Measurements from ENCODE around the gene LIAS. TPM values are rescaled to one million over a fixed set of nuclear protein-coding genes. Genes with fewer than 3 reads are reported as not detected.

LIAS gene
- polyA plus RNA-seq, 1 donor (not counting 4 experiments of a cell fraction or from before 2014, with no cell fraction given), result 20.6 TPM

- peaks cover 9% of the 10 kb centered on the region for H3K4me1 ChIP-seq (ENCODE audit: control insufficient read depth, extremely low read depth, insufficient read depth, low read length)
- no peaks in the 10 kb centered on the region for H4K20me1 ChIP-seq (ENCODE audit: control insufficient read depth, extremely low read depth, insufficient read depth, low read length)
- peaks cover 2% of the 10 kb centered on the region for H3K9me3 ChIP-seq (ENCODE audit: control insufficient read depth, low read depth, low read length)
- peak; percentile 15 for DNase-seq (ENCODE audit: low read depth, low spot score)
- H3K36me3 ChIP-seq (ENCODE audit: control insufficient read depth in 2 of 2, extremely low read depth in 1 of 2, insufficient read depth in 2 of 2, low read length in 2 of 2), result peaks cover 0 to 2% of the 10 kb centered on the region in 2 experiments
- H3K4me2 ChIP-seq (ENCODE audit: control insufficient read depth, extremely low read depth, insufficient read depth, low read depth, low read length), result peak overlapping the region; percentile 79
- H3K9me1 ChIP-seq (ENCODE audit: control insufficient read depth, extremely low read depth, insufficient read depth, low read length), result no peaks in the 10 kb centered on the region
- peak overlapping the region; percentile 86 to 99 (median 97) for H3K4me3 ChIP-seq (ENCODE audit: control insufficient read depth in 2 of 3, extremely low read depth in 1 of 3, insufficient read depth in 2 of 3, low read depth in 1 of 3, low read length in 3 of 3)
- peak overlapping the region; percentile 96 for H2AFZ ChIP-seq (ENCODE audit: control insufficient read depth, low read length)
- TF ChIP-seq EZH2 (IDR thresholded peaks at IDR 0.05; ENCODE audit: low read length) (no peak), CTCF (optimal IDR thresholded peaks at IDR 0.05 in 1 of 3, IDR thresholded peaks at IDR 0.05 in 1 of 3, conservative IDR thresholded peaks at IDR 0.05 in 1 of 3; ENCODE audit: extremely low read depth in 1 of 3, insufficient read depth in 2 of 3, low read length in 3 of 3) (no peak)
- FAIRE-seq, result no peak
- peak overlapping the region; percentile 93 for H3K9ac ChIP-seq (ENCODE audit: control insufficient read depth, extremely low read depth, insufficient read depth, low read length)
- H3K27ac ChIP-seq (ENCODE audit: control insufficient read depth, insufficient read depth, low read length), result peak overlapping the region; percentile 90
- H3K79me2 ChIP-seq (ENCODE audit: control insufficient read depth, insufficient read depth, low read length), result peaks cover 30% of the 10 kb centered on the region
- no peaks in the 10 kb centered on the region for H3K27me3 ChIP-seq (ENCODE audit: control insufficient read depth, extremely low read depth, insufficient read depth, low read length)
- dilution Hi-C loops (cut with MboI; ENCODE audit: extremely low pct_ligation_motif_present, low sequenced_read_pairs), result no loop called here
Measured at GRCh38 chr4:39528061-39528465, 69.2 kb downstream of the LIAS start.

Small RNA genes within 50 kb of the gene (small RNA-seq; reads per million reads assigned to genes)
- 0 reads per million in 3 experiments for gene MIR5591 (ENCODE audit: insufficient read length in 3 of 3, low read depth in 3 of 3, low replicate concordance in 1 of 3)
- 0 reads per million in 3 experiments for gene RF00019 (ENCODE audit: insufficient read length in 3 of 3, low read depth in 3 of 3, low replicate concordance in 1 of 3)

Other genes with a start within 250 kb of the LIAS start
- 9.5 to 28.3 TPM (median 17.4 TPM) in 3 replicates for gene RFC1, start 92.7 kb upstream of the LIAS start, polyA plus RNA-seq
- 0.03 TPM in 1 of 3 replicates, not detected in the others for gene KLB, start 52.1 kb upstream of the LIAS start, polyA plus RNA-seq
- gene RPL9, start 134 bp upstream of the LIAS start, polyA plus RNA-seq, result 862 to 1,522 TPM (median 1,162 TPM) in 3 replicates
- 23.5 to 39.4 TPM (median 33.0 TPM) in 3 replicates for gene UGDH, start 68.4 kb downstream of the LIAS start, polyA plus RNA-seq
- 4.7 to 18.9 TPM (median 13.9 TPM) in 3 replicates for gene SMIM14, start 179.8 kb downstream of the LIAS start, polyA plus RNA-seq
- 97.4 to 163 TPM (median 122 TPM) in 3 replicates for gene UBE2K, start 239.1 kb downstream of the LIAS start, polyA plus RNA-seq